GM12875 (cell line): ENCODE results near the gene BMP7.
"Not testable (repeated sequence)": the region's sequence is repeated elsewhere in the genome, so short reads cannot be mapped to it uniquely, and the experiment has no call there.

Source experiments
- H3K4me3 ChIP-seq: one replicate; pipeline ENCODE4 v1.5.1; 2011; ENCODE audit warnings: low read depth, low read length, control low read depth
- TF ChIP-seq, protein P1 (sequence below): IDR thresholded peaks from 2 replicates; pipeline ENCODE4 v1.5.1; 2011; ENCODE audit warnings: low read depth, mild to moderate bottlenecking, control low read depth, inconsistent platforms, low read length, moderate library complexity, borderline replicate concordance; ENCODE audit not compliant: insufficient read depth

BMP7 gene

DNA sequence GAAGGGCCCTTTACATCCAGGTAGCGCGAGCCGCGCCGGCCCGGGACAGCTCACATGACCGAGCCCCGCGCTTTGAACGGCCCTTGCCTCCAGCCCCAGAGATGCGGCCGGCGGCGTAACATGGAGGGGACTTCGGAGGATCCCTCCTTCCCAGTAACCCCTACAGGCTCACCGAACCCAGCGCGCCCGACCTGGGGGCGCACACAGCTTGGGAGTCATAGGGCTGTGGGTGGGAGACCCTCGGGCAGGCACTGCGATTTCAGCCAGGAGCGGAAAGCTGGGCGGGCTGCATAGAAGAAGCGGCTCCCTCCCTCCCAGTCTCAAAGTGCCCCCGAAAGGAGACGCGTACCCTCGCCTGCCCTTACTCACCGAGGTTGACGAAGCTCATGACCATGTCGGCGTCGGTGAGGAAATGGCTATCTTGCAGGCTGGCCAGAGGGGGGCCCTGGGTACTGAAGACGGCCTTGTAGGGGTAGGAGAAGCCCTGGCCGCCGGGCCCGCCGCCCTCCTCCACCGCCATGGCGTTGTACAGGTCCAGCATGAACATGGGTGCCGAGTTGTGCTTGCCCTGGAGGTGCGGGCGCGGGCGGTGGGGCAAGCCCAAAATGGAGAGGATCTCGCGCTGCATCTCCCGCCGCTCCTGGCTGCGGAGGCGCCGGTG is 975 bp downstream of the BMP7 start:
- TF ChIP-seq, protein P1, sequence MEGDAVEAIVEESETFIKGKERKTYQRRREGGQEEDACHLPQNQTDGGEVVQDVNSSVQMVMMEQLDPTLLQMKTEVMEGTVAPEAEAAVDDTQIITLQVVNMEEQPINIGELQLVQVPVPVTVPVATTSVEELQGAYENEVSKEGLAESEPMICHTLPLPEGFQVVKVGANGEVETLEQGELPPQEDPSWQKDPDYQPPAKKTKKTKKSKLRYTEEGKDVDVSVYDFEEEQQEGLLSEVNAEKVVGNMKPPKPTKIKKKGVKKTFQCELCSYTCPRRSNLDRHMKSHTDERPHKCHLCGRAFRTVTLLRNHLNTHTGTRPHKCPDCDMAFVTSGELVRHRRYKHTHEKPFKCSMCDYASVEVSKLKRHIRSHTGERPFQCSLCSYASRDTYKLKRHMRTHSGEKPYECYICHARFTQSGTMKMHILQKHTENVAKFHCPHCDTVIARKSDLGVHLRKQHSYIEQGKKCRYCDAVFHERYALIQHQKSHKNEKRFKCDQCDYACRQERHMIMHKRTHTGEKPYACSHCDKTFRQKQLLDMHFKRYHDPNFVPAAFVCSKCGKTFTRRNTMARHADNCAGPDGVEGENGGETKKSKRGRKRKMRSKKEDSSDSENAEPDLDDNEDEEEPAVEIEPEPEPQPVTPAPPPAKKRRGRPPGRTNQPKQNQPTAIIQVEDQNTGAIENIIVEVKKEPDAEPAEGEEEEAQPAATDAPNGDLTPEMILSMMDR, result no peak
- no peak overlapping the region for H3K4me3 ChIP-seq

DNA sequence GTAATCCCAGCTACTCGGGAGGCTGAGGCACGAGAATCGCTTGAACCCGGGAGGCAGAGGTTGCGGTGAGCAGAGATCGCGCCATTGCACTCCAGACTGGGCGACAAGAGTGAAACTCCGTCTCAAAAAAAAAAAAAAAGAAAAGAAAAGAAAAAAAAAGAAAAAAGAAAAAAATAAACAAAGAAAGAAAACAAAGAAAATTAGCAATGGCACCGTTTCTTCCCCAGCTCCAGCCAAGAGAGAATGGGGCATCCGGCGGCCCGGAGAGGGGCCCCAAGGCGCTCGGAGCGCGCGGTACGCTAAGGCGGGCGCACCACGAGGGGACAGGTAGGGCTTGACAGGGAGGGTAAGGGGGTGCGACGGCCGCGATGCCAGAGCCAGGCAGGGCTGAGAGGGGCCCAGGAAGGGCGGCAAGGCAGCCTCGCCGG is 1.5 kb downstream of the BMP7 start:
- not testable (repeated sequence) for H3K4me3 ChIP-seq

DNA sequence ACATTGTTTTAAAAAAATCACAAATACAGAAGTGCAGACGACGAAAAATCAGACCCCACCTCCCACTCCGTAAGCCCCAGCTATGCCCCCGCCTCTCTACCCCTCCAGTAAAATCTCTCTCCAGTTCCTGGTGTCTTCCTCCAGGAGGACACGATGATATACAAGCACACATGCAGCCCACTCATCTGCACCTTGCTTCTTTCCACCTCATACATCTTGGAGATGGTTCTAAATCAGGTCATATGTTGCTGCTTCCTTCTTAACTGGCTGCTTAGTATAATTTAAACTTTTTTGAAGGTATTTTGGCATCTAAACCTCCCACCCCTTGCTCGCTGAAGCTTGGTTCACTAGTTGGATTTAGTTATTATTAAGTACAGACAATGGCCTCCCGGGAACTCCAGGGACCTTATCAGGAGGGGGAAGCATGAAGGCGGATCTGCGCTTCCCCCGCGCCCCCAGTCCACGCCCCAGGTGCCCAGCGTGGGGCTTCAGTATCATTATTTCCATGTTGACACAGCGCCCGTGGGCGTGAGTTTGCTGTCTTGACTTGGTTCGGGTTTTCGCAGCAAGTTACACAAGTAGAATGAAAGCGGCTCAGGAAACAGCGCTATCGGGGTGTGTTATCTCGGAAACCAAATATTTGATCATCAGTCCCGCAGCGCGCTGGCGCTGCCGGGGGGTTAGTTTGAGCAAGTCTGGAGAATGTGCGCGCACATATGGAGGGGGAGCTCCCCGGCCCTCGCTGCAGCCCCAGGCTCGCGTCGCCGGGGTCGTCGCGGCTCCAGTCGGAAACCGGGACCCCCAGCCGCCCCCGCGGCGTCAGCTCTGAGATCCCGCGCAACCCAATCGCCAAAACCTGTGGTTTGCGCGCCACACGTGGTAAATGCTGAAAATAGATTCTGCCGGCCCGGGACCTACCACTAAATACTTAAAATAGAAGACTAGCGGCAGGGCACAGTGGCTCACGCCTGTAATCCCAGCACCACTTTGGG is 2.3 kb downstream of the BMP7 start:
- no peak overlapping the region for H3K4me3 ChIP-seq

DNA sequence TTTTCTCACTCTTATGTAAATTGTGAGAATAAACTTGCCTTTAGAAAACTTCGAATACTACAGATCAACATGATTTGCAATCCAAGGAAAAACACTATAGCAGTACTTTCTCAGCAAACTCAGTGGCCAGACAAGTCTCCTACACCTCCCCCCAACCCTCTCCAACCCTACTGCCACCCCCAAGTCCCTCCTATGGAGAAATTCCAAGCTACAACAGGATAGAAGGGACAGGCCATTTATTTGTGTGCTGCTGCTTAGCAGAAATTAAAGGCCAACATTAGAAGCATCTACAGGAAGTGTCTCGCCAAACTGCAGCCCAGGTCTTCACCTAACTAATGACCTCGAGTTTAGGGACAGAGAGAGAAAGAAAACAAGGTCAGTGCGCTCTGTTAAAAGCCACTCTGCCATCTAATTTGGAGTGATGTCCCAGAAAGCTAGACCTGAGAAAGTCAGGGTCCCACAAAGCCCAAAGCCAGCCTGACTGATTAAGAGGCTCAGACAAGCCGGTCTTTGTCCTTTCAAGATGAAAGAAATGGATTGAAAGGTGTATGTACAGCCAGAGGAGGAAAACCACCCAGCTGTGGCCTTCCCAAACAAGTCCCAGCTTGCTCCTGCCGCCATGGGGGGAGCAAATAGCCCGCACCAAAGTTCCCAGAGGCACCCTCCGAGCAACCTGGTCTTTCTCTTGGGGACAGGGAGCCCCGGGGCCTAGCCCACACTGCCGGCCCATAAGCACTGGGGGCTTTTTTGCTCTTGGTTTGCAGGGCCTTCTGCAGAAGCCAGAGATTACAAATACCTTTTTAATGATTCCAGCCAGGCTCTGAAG is 3.4 kb downstream of the BMP7 start:
- TF ChIP-seq, protein P1, result no peak
- no peak overlapping the region for H3K4me3 ChIP-seq

More for the DNA sequence above, 2.3 kb downstream of the BMP7 start:
- TF ChIP-seq, protein P1, result no peak

DNA sequence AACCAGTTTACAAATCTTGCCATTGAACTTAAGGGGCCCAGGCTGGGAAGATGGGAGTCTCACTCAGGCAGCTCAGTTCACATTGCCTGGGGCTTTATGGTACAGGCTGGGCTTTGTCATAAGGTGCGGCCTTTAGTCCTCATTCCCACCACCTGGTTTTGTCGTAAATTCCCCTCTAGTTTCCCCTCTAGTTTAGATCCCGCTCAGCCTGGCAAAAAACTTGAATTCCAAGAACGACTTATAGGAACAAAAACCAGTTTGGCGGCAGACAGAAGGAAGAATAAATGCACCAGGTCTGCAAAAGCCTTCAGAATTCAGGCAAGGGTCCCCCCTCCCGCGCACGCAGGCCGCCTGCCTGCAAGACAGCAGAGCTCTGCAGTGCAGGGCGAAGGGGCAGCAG is 4.1 kb downstream of the BMP7 start:
- no peak overlapping the region for H3K4me3 ChIP-seq
- TF ChIP-seq, protein P1, result no peak

DNA sequence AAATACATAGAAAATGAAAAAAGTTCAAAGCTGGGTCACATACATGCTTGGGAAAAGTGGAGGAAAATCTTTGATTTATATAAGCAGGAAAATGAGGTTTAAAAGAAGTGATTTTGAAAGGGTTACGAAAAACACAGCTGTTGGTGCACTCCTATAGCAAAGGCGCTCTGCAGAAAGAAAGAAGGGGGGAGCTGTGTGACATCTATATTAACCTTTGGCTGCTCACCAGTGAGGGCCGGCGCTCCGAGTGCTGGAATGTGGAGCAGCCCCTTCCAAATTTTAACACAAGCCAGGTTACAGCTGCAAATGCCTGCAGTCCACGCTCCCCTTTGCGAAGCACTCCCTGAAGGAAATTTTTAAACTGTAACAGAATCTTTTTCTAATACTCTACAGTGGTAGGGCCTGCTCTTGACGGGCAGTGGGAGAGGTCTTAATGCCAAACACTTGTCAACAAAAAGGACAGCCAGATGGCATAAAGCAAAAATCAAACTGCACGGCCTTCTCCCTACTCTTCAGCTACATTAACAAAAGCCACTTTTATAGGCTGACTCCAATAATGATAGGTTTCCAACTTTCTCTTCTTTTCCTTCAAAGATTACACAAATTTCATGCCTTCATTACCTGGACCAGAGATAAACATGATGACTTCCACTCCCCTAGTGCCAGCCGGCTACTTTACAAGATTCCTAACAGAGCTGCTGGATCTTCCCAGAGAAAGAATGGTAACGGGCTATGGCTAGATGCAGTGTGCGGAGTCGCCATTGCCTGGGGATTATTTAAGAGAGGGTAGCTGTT is 4.8 kb downstream of the BMP7 start:
- H3K4me3 ChIP-seq, result no peak overlapping the region
- TF ChIP-seq, protein P1, result no peak

- TF ChIP-seq, protein P1, result no peak
- no peak overlapping the region for H3K4me3 ChIP-seq
Observed at GRCh38 chr20:57260934-57261333, 5.5 kb downstream of the BMP7 start.
